ENCODE results near the gene LGALS4. TPM values are rescaled to one million over a fixed set of nuclear protein-coding genes. Genes with fewer than 3 reads are reported as not detected.
A peak's percentile ranks its signal among the peaks of the same experiment; 100 is the strongest.
"Not testable (repeated sequence)": the region's sequence is repeated elsewhere in the genome, so short reads cannot be mapped to it uniquely, and the experiment has no call there.

Gene LGALS4
- not detected in 2 replicates for total RNA-seq (2014; rRNA removed; shearing (Covaris generic))

DNA sequence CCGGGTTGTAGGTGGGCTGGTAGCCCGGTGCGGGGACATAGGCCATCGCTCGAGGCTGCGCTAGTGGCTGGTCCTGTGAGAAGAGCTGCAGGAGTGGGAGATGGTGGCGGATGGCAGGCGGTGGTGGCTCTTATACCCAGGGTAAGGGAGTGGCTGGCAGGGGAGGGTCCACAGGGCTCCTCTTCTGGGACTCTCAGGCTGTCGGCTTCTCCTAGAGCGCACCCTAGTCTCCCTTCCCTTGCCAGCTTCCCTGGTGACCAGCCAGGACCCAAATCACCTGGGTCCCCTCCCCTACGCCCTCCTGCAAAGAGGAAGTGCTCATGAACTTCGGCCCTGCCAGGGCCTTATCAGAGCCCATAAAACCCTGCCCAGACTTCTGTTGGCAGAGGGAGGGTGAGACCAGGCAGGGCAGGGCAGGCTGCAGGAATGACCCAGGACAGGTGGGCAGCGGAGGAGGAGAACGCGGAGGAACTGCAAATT lies at the start of gene LGALS4:
Gene LGALS4, minus strand, starts transcription at position 105 of the 480 bp plus-strand sequence. Its CDS starts 59 bp downstream, at position 46.
- Histone ChIP-seq H3K36me3 (peaks cover 24% of the 10 kb centered on the region), H3K4me3 (no peak within 1 kb of the TSS), H3K4me1 (replicated peaks) (no peaks in the 10 kb centered on the region), H3K9me3 (replicated peaks) (no peaks in the 10 kb centered on the region), H3K27ac (no peak within 1 kb of the TSS), H3K27me3 (replicated peaks) (no peaks in the 10 kb centered on the region)
- DNase-seq (ENCODE audit: low read depth in 1 of 2, low spot score in 2 of 2), result peak in 1 of 2 experiments; percentile 37

DNA sequence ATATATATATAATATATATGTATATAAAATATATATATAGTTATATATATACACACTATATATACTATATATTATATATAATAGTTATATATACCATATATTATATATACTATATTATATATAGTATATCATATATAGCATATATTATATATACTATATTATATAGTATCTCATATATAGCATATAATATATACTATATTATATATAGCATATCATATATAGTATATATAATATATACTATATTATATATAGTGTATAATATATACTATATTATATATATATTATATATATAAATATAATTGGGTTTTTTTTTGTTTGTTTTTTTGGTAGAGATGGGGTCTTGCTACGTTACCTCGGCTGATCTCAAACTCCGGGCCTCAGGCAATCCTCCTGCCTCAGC lies 48.6 kb upstream of the LGALS4 start:
- Histone ChIP-seq H3K27me3 (replicated peaks) (no peaks in the 10 kb centered on the region), H3K36me3 (no peaks in the 10 kb centered on the region), H3K4me1 (replicated peaks) (no peaks in the 10 kb centered on the region), H3K27ac (no peak overlapping the region), H3K4me3 (no peak overlapping the region), H3K9me3 (replicated peaks) (no peaks in the 10 kb centered on the region)
- no peak for DNase-seq (ENCODE audit: low read depth in 1 of 2, low spot score in 2 of 2)

DNA sequence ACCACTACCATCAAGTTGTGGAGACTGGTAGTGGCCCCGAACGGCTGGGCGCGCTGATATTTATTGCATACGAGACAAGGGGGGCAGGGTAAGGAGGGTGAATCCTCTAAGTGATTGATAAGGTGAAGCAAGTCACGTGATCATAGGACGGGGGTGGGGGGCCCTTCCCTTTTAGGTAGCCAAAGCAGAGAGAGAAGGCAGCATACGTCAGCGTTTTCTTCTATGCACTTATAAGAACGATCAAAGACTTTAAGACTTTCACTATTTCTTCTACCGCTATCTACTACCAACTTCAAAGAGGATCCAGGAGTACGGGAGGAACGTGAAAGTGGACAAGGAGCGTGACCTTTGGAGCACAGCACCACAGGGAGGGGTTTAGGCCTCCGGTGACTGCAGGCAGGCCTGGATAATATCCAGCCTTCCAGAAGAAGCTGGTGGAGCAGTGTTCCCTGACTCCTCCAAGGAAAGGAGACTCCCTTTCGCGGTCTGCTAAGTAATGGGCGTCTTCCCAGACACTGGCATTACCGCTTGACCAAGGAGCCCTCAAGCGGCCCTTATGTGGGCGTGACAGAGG lies 47.0 kb upstream of the LGALS4 start:
- not testable (repeated sequence) for DNase-seq (ENCODE audit: low read depth in 1 of 2, low spot score in 2 of 2); H3K27ac ChIP-seq

GRCh38 chr19:38856813-38857212 lies 44.1 kb upstream of the LGALS4 start:
- H3K9me3 ChIP-seq (replicated peaks), result no peaks in the 10 kb centered on the region
- no peak overlapping the region for H3K27ac ChIP-seq
- no peak overlapping the region for H3K4me3 ChIP-seq
- H3K4me1 ChIP-seq (replicated peaks), result peaks cover 5% of the 10 kb centered on the region
- DNase-seq (ENCODE audit: low read depth in 1 of 2, low spot score in 2 of 2), result no peak
- no peaks in the 10 kb centered on the region for H3K36me3 ChIP-seq
- no peaks in the 10 kb centered on the region for H3K27me3 ChIP-seq (replicated peaks)

More for the DNA sequence above, 47.0 kb upstream of the LGALS4 start:
- H3K27me3 ChIP-seq (replicated peaks); H3K9me3 ChIP-seq (replicated peaks); H3K36me3 ChIP-seq; H3K4me3 ChIP-seq; H3K4me1 ChIP-seq (replicated peaks): not testable (repeated sequence)

DNA sequence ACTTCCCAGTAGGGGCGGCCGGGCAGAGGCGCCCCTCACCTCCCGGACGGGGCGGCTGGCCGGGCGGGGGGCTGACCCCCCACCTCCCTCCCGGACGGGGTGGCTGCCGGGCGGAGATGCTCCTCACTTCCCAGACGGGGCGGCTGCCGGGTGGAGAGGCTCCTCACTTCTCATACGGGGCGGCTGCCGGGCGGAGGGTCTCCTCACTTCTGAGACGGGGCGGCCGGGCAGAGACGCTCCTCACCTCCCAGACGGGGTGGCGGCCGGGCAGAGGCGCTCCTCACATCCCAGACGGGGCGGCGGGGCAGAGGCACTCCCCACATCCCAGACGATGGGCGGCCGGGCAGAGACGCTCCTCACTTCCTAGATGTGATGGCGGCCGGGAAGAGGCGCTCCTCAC lies 43.0 kb upstream of the LGALS4 start:
- H3K36me3 ChIP-seq; H3K27ac ChIP-seq; H3K9me3 ChIP-seq (replicated peaks); H3K27me3 ChIP-seq (replicated peaks); H3K4me3 ChIP-seq; DNase-seq (ENCODE audit: low read depth in 1 of 2, low spot score in 2 of 2): not testable (repeated sequence)
- H3K4me1 ChIP-seq (replicated peaks), result peaks cover 15% of the 10 kb centered on the region

DNA sequence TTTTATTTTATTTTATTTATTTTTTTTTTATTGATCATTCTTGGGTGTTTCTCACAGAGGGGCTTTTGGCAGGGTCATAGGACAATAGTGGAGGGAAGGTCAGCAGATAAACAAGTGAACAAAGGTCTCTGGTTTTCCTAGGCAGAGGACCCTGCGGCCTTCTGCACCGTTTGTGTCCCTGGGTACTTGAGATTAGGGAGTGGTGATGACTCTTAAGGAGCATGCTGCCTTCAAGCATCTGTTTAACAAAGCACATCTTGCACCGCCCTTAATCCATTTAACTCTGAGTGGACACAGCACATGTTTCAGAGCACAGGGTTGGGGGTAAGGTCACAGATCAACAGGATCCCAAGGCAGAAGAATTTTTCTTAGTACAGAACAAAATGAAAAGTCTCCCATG lies 42.2 kb upstream of the LGALS4 start:
- H3K27ac ChIP-seq; H3K36me3 ChIP-seq; H3K9me3 ChIP-seq (replicated peaks): not testable (repeated sequence)

DNA sequence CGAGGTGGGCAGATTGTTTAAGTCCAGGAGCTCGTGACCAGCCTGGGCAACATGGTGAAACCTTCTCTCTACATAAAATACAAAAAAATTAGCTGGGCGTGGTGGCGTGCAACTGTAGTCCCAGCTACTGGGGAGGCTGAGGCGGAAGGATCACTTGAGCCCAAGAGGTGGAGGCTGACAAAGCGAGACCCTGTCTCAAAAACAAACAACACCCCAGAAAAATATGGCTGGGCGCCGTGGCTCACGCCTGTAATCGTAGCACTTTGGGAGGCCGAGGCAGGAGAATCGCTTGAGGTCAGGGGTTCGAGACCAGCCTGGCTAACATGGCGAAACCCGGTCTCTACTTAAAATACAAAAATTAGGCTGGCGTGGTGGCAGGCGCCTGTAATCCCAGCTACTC lies 40.5 kb upstream of the LGALS4 start:
- no peak for DNase-seq (ENCODE audit: low read depth in 1 of 2, low spot score in 2 of 2)
- no peaks in the 10 kb centered on the region for H3K27me3 ChIP-seq (replicated peaks)
- peaks cover 14% of the 10 kb centered on the region for H3K36me3 ChIP-seq
- H3K4me1 ChIP-seq (replicated peaks), result peaks cover 20% of the 10 kb centered on the region
- H3K4me3 ChIP-seq, result no peak overlapping the region
- no peak overlapping the region for H3K27ac ChIP-seq
- no peaks in the 10 kb centered on the region for H3K9me3 ChIP-seq (replicated peaks)

More for the DNA sequence above, 42.2 kb upstream of the LGALS4 start:
- not testable (repeated sequence) for H3K27me3 ChIP-seq (replicated peaks); DNase-seq (ENCODE audit: low read depth in 1 of 2, low spot score in 2 of 2); H3K4me3 ChIP-seq
- H3K4me1 ChIP-seq (replicated peaks), result peaks cover 17% of the 10 kb centered on the region

GRCh38 chr19:38852231-38853044 lies 39.7 kb upstream of the LGALS4 start:
- peak overlapping the region; percentile 58 for H3K4me3 ChIP-seq

GRCh38 chr19:38851622-38852230 lies 39.0 kb upstream of the LGALS4 start:
- Histone ChIP-seq H3K9me3 (replicated peaks) (no peaks in the 10 kb centered on the region), H3K27me3 (replicated peaks) (no peaks in the 10 kb centered on the region), H3K36me3 (peaks cover 29% of the 10 kb centered on the region), H3K4me1 (replicated peaks) (peaks cover 28% of the 10 kb centered on the region), H3K27ac (peak overlapping the region; percentile 88), H3K4me3 (peak overlapping the region; percentile 58)
- peak; percentile 89 to 92 for DNase-seq (ENCODE audit: low read depth in 1 of 2, low spot score in 2 of 2)

More at GRCh38 chr19:38852231-38853044, 39.7 kb upstream of the LGALS4 start:
- peaks cover 21% of the 10 kb centered on the region for H3K36me3 ChIP-seq
- H3K27me3 ChIP-seq (replicated peaks), result no peaks in the 10 kb centered on the region
- DNase-seq (ENCODE audit: low read depth in 1 of 2, low spot score in 2 of 2), result peak; percentile 41 to 62
- peaks cover 28% of the 10 kb centered on the region for H3K4me1 ChIP-seq (replicated peaks)
- peak overlapping the region; percentile 88 for H3K27ac ChIP-seq
- no peaks in the 10 kb centered on the region for H3K9me3 ChIP-seq (replicated peaks)

DNA sequence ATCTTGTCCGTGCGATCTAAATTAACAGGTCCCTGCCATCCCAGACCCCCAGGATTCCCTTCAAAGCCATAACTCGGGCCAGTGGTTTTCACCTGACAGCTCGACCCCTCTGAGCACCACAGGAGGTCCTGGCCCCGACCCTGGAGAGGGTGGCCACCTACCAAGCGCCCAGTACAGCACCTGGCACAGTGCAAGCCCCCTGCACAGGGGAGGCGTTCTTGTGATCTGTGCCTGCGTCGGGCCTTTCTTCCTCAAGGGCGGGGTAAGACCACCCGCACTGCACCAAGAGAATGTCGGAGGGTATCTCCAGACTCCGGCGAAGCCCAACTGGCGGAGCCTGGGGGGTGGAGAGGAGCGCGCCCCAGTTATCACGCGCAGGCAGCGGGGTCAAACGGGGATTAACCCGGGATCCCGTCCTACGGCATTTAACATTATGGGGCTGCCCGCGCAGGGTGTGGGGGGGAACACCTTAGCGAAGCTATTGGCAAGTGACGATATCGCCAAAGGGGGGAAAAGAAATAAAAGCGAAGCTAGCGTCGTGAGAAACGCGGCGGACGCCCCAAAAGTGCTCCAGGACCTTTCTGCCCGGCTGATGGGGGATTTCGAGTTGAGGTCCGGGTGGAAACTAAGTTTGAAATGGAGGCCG lies 38.4 kb upstream of the LGALS4 start:
- peak; percentile 59 to 61 for DNase-seq (ENCODE audit: low read depth in 1 of 2, low spot score in 2 of 2)
- H3K36me3 ChIP-seq, result peaks cover 35% of the 10 kb centered on the region
- peak overlapping the region; percentile 58 for H3K4me3 ChIP-seq
- peaks cover 28% of the 10 kb centered on the region for H3K4me1 ChIP-seq (replicated peaks)
- no peaks in the 10 kb centered on the region for H3K27me3 ChIP-seq (replicated peaks)
- H3K9me3 ChIP-seq (replicated peaks), result no peaks in the 10 kb centered on the region
- peak overlapping the region; percentile 62 for H3K27ac ChIP-seq

DNA sequence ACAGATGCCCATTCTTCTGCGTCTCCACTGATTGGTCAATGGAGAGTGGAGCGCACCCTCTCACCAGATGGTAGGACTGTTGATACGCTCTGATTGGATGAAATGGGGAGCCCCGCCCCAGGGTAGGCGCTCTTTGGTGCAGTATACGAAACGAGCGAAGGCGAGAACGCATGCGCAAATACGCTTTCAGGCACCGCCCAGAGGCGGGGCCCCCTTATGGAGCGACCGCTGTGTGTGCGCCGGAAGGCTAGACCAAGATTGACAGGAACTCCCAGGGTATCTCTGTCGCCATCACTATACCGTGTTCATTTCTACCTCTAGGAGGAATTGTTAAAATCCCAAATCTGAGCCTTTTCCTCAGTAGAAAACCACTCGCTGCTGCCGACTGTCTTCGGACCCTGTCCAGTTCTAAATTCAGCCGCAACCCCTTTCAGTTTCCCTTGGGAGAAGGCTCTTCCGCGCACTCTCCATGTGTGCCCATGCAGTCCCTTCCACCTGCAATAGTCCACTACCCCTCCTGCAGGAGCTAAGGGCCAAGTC lies 37.8 kb upstream of the LGALS4 start:
- Histone ChIP-seq H3K27ac (peak overlapping the region; percentile 62), H3K36me3 (peaks cover 41% of the 10 kb centered on the region), H3K4me1 (replicated peaks) (peaks cover 28% of the 10 kb centered on the region), H3K27me3 (replicated peaks) (no peaks in the 10 kb centered on the region), H3K4me3 (peak overlapping the region; percentile 58), H3K9me3 (replicated peaks) (no peaks in the 10 kb centered on the region)
- peak in 1 of 2 experiments; percentile 100 for DNase-seq (ENCODE audit: low read depth in 1 of 2, low spot score in 2 of 2)

DNA sequence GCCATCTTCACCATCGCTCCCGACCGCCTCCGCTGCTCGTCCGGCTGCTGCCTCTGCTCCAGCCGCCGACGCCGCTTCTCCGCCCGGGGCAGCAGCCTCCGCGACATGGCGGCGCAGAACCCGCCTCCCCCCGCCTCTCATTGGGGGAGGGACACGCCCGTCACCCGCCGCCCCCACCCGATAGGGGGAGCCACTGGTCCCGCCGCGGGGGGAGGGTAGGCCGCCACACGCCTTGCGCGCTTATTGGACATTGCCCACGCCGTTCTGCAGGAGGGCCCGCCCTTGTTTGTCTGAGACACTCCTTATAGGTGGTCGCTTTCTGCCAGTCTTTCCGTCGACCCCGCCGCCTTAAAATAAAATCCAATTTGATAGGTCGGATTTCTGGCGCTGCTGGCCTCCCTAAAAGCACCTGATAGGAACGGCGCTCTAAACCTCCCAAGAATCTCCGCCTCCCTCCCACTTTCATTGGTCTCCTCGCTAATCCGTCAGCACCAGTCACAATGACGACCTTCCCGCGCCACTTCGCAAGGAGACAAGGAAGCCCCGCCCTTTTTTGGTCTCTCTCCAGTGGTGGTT lies 37.2 kb upstream of the LGALS4 start, which contains the start of gene HNRNPL:
Gene HNRNPL, minus strand, starts transcription at position 127 of the 576 bp plus-strand sequence. Its CDS starts 20 bp downstream, at position 107.
- peaks cover 46% of the 10 kb centered on the region for H3K36me3 ChIP-seq
- peak within 1 kb of the TSS; percentile 100 for H3K27ac ChIP-seq
- H3K4me3 ChIP-seq, result peak within 1 kb of the TSS; percentile 95
- H3K4me1 ChIP-seq (replicated peaks), result peaks cover 28% of the 10 kb centered on the region
- peak; percentile 99 to 100 for DNase-seq (ENCODE audit: low read depth in 1 of 2, low spot score in 2 of 2)
- H3K9me3 ChIP-seq (replicated peaks), result no peaks in the 10 kb centered on the region
- H3K27me3 ChIP-seq (replicated peaks), result no peaks in the 10 kb centered on the region

Measured in SJSA1 (cell line).